HuH-7 (cell line): ENCODE data around the gene PCDHGA1.
A peak's percentile ranks its signal among the peaks of the same experiment; 100 is the strongest.
"Not testable (repeated sequence)": the region's sequence is repeated elsewhere in the genome, so short reads cannot be mapped to it uniquely, and the experiment has no call there.

Source experiments
- DNase-seq: peaks from one replicate; pipeline ENCODE4 v3.0.0; 2011; ENCODE audit warnings: low spot score

The PCDHGA1 gene

GRCh38 chr5:141382469-141383294 lies 52.4 kb downstream of the PCDHGA1 start, which contains the start of gene PCDHGA7:
Gene PCDHGA7, plus strand, starts transcription at chr5:141382742. Its CDS starts 158 bp downstream, at chr5:141382900.
- peak; percentile 70 for DNase-seq

- DNase-seq = no peak
These were observed 53.0 kb downstream of the PCDHGA1 start for GRCh38 chr5:141383345-141383744.

- DNase-seq = no peak
These were observed 54.4 kb downstream of the PCDHGA1 start for GRCh38 chr5:141384471-141385267.

- DNase-seq = not testable (repeated sequence)
These were observed 57.4 kb downstream of the PCDHGA1 start, which contains the start of gene PCDHGB4 for GRCh38 chr5:141387557-141388311. Gene PCDHGB4, plus strand, starts transcription at chr5:141387698. Its CDS starts 187 bp downstream, at chr5:141387885.

- no peak for DNase-seq
These were observed 58.3 kb downstream of the PCDHGA1 start for GRCh38 chr5:141388661-141389060.

- no peak for DNase-seq
These were observed 59.1 kb downstream of the PCDHGA1 start for GRCh38 chr5:141389153-141390042.

- DNase-seq = no peak
These were observed 62.3 kb downstream of the PCDHGA1 start, which contains the start of gene PCDHGA8 for GRCh38 chr5:141392429-141393198. Gene PCDHGA8, plus strand, starts transcription at chr5:141392633. Its CDS starts 181 bp downstream, at chr5:141392814.

GRCh38 chr5:141393267-141393666 lies 63.0 kb downstream of the PCDHGA1 start:
- no peak for DNase-seq

- DNase-seq = not testable (repeated sequence)
These were observed 64.3 kb downstream of the PCDHGA1 start for GRCh38 chr5:141394401-141395187.

- DNase-seq = peak; percentile 74
These were observed 67.6 kb downstream of the PCDHGA1 start, which contains the start of gene PCDHGB5 for GRCh38 chr5:141397756-141398551. Gene PCDHGB5, plus strand, starts transcription at chr5:141397947. Its CDS starts 181 bp downstream, at chr5:141398128.

- DNase-seq = no peak
These were observed 68.3 kb downstream of the PCDHGA1 start for GRCh38 chr5:141398608-141399007.

GRCh38 chr5:141399555-141400258 lies 69.4 kb downstream of the PCDHGA1 start:
- DNase-seq = no peak

- DNase-seq = peak; percentile 38
These were observed 72.4 kb downstream of the PCDHGA1 start, which contains the start of gene PCDHGA9 for GRCh38 chr5:141402553-141403243. Gene PCDHGA9, plus strand, starts transcription at chr5:141402778. Its CDS starts 175 bp downstream, at chr5:141402953.

- no peak for DNase-seq
These were observed 73.1 kb downstream of the PCDHGA1 start for GRCh38 chr5:141403387-141403786.

- DNase-seq = not testable (repeated sequence)
These were observed 77.6 kb downstream of the PCDHGA1 start, which contains the start of gene PCDHGB6 for GRCh38 chr5:141407790-141408505. Gene PCDHGB6, plus strand, starts transcription at chr5:141408021. Its CDS starts 182 bp downstream, at chr5:141408203.
